GM18505 (cell line): ENCODE measurements around the gene GAREM2.

ENCODE experiments used
- ATAC-seq: cut with Tn5 transposase; IDR thresholded peaks from one replicate; pipeline ENCODE4 v1.9.1; 2021; ENCODE audit not compliant: unreplicated experiment
- POLR2A ChIP-seq: IDR thresholded peaks from 4 replicates; pipeline ENCODE4 v1.6.1; 2011; ENCODE audit warnings: borderline replicate concordance; ENCODE audit not compliant: insufficient read depth, insufficient read length; ENCODE audit errors: extremely low read depth

Gene GAREM2

DNA sequence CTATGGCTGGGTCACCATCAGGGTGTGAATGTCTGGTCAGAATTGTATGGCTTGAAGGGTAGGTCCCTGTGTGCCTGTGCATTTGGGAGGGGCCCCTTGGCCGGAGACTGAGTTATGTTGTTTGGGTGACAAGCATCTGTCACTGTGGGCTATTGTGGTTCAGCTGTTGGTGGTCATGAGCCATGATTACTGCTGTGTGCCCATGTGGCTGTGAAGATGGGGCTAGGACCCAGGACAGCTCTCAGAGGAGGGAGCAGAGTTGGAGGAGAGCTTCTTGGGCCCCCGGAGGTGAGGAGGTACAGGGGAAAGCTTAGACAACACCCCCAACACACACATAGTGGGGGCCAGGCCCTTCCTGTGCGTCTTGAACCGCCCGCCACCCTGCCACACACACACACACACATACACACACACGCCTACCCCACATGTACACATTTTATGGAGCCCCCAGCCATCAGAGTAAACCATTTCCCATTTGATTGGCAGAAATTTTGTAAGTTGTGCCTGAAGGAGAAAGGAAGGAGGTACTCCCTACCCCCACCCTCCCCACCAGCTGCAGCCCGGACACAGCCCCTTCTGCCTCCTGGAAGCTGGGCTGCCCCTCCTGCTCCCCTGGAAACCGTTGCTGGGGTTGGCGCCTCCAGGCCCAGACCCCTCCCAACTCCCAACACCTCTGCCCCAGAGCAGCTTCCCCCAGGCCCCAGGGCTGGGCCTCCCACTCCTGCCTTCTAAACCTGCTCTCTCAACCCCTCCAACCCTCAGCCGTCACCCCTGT is 2.0 kb downstream of the GAREM2 start:
- no peak for TF ChIP-seq POLR2A

DNA sequence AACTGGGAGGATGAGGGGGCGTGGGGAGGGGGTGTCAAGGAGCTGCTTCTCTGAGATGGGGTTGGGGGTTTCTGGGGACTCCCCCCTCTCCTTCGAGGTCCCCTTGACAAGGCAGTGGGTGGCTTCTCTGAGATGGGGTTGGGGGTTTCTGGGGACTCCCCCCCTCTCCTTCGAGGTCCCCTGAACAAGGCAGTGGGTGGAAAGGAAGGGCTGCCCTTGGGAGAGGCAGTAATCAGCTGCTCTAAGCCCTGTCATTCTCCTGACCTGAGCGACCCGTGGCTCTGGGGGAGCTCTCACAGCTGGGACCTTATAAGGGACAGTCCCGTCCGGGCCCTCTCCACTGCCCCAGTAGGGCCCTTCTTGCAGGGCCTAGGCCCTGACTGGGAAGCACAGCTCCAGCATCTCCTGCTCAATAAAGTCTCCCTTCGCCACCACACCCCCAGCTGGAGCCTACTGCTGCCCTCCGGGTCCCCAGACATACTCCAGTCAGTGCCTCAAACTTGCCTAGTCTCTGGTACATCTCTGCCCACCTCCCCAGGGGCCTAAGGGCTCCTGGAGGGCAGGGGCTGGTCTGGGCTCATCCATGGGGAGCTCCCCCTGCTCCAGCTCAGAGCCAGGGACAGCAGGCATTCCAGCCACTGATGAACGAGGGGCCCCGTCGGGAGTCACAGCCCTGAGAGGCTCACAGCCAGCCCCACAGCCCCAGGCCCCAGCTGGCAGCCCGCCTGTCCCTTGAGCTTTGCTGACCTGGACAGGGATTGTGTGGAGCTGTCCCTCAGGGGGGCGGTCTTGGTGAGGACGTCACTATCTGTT is 2.8 kb downstream of the GAREM2 start:
- ATAC-seq: no peak
- TF ChIP-seq POLR2A: no peak

More for the DNA sequence above, 2.0 kb downstream of the GAREM2 start:
- ATAC-seq: no peak

DNA sequence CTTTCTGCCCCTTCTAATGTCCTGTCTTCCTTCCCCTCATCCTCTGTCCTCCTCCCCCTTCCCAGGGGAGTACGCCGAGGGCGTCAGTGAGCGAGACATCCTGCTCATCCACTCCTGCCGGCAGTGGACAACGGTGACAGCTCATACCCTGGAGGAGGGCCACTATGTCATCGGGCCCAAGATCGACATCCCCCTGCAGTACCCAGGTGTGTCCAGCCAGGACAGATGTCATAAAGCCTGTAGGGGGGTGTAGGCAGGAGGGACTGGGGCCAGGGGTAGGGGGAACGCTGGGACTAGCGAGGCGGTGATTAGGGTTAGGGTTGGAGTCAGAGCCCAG is 3.4 kb downstream of the GAREM2 start:
- no peak for TF ChIP-seq POLR2A
- ATAC-seq: no peak

DNA sequence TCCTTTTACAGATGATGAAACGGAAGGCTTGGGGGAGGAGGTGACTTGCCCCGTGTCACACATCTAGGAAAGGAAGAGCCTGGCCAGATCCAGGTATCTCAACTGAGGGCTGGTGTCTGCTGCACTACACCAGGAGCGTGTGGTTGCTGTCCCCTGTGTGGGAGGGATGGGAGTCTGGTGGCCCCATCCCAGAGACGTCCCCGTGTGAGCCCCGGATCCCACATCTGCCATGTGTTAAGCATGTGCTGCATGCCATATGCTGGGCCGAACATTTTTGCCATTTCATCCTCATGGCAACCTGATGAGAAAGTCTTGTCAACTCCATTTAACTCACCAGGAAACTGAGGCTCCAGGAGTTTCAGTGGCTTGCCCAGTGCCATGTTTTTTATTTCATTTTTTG is 4.2 kb downstream of the GAREM2 start:
- ATAC-seq: no peak
- TF ChIP-seq POLR2A: no peak

DNA sequence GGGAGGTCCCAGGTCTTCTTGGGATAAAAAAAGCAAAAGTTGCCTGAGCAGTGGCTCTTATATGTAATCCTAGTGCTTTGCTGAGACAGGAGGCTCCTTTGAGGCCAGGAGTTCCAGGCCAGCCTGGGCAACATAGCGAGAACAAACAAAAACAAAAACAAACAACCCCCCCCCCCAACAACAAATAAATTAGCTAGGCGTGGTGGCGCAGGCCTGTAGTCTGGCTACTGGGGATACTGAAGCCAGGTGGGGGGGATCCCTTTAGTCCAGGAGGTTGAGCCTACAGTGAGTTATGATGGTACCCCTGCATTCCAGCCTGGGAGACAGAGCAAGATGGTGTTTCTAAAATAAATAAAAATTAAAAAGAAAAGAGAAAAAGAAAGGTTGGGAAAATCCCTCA is 5.4 kb downstream of the GAREM2 start:
- no peak for TF ChIP-seq POLR2A

GRCh38 chr2:26178746-26179436 is 6.0 kb downstream of the GAREM2 start:
- no peak for ATAC-seq
- TF ChIP-seq POLR2A: no peak

More for the DNA sequence above, 5.4 kb downstream of the GAREM2 start:
- no peak for ATAC-seq

GRCh38 chr2:26179446-26179913 is 6.6 kb downstream of the GAREM2 start:
- ATAC-seq: no peak
- TF ChIP-seq POLR2A: no peak

DNA sequence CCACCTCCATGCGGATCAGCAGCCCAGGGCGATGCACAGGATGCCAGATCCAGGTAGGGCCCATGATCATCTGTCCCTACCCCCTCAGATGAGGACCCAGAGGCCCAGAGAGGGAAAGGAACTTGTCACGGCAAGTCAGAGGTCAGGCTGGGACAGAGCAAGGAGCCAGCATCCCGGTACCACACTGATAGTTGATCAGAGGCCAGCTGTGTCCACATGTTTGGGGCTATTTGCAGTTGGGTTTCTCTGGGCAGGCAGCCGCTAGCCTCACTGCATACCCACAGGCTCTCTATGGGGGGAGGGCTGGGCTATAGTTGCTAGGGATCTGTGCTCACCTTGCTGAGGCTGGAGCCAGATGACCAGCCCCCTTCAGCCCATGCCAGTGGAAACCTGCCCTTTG is 9.6 kb downstream of the GAREM2 start:
- no peak for TF ChIP-seq POLR2A
- ATAC-seq: no peak

GRCh38 chr2:26182887-26183630 is 10.2 kb downstream of the GAREM2 start:
- ATAC-seq: no peak
- TF ChIP-seq POLR2A: no peak

DNA sequence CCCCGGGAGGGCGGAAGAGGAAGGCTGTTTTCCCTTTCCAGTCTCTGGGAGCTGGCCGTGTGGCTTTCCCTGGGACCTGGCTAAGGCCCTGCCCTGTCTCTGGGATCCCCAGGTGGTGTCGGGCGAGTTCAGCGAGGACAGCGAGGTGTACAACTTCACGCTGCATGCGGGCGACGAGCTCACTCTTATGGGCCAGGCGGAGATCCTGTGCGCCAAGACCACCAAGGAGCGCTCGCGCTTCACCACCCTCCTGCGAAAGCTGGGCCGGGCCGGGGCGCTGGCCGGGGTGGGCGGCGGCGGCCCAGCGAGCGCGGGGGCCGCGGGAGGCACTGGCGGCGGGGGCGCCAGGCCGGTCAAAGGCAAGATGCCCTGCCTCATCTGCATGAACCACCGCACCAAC is 11.2 kb downstream of the GAREM2 start:
- no peak for ATAC-seq
- no peak for TF ChIP-seq POLR2A

- peak; percentile 57 for TF ChIP-seq POLR2A
- ATAC-seq: peak; percentile 71
Measured at GRCh38 chr2:26184555-26185303, 11.8 kb downstream of the GAREM2 start.

DNA sequence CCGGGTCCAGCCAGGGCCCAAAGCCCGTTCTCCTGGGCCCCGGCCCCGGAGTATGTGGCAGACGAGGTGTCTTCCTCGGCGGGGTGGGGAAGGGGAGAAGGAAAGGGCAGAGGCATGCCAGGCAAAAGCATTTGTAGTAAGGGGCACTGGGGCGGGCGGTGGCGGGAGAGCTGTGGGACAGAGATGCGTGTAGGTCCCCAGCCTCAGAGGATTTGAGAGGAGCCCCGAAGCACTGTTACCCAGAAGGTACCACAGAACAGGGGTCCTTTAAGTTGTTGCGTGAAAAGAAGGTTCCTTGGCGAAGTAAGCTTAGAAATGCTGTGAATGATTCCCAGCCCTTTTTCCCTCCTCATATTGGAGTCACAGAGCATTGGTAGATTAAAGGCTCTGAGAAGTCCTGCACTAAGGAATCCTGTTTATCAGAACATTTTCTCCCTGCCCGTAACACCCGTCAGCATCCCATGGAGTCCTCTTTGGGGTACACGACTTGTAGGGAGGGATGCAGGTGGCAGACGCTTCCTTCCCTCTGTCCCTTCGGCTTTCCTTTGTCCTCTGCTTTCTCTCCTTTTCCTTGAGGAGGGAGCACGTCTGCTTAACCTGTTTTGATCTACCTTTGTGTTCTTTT is 12.5 kb downstream of the GAREM2 start:
- no peak for ATAC-seq
- no peak for TF ChIP-seq POLR2A
